NCI-H446 (cell line): Measurements from ENCODE around the gene RHOD.

Experiments used
- DNase-seq, 2 experiments: peaks; one replicate each; lab custom pipeline; 2025; lab: John Stamatoyannopoulos, UW

The RHOD gene, protein sequence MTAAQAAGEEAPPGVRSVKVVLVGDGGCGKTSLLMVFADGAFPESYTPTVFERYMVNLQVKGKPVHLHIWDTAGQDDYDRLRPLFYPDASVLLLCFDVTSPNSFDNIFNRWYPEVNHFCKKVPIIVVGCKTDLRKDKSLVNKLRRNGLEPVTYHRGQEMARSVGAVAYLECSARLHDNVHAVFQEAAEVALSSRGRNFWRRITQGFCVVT

GRCh38 chr11:67056267-67057204, at the start of gene RHOD:
RHOD (plus strand) TSS chr11:67056847; CDS start chr11:67056903, 56 bp downstream.
- DNase-seq, result no peak

DNA sequence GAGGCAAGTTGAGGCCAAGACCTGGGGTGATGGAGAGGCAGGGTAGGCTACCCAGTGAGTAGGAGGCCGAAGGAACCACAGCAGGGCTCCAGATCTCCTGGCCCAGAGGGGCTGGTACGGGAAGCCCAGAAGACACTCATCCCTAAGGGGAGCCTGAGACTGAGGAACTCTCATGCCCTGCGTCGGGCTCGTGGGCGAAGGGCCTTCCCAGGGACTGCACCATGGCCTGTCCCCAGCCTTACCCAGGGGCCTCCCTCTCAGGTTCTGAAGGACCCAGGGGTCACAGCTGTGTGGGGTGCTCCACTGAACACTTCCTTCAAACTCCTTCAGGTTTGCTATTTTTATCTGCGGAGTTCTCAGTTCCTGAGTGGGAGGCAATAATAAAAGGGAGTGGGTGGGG, 49.5 kb upstream of the RHOD start:
- DNase-seq, result no peak

- DNase-seq, result no peak
Measured at GRCh38 chr11:67010296-67010905, 46.2 kb upstream of the RHOD start.

- no peak for DNase-seq
Measured at GRCh38 chr11:67013511-67014045, 43.1 kb upstream of the RHOD start.

GRCh38 chr11:67014343-67014742, 42.3 kb upstream of the RHOD start:
- no peak for DNase-seq

GRCh38 chr11:67015048-67015447, 41.6 kb upstream of the RHOD start:
- no peak for DNase-seq

GRCh38 chr11:67016550-67016949, 40.1 kb upstream of the RHOD start:
- DNase-seq, result no peak

DNA sequence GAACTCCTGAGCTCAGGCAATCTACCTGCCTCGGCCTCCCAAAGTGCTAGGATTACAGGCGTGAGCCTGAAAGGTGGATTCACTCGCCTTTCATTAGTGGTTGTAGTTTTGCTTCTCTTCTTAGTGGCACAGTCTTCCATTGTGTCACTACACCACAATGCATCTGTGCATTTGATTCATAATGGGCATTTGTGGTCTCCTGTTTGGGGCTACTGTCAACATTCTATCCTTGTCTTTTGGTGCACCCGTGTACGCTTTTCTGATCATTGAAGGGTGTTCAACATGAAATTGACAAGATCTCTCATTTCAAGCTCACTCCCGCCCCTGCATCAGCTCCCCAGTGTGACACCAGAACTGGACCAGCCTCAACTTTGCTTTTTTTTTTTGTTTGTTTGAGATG, 35.7 kb upstream of the RHOD start:
- DNase-seq, result no peak

GRCh38 chr11:67022341-67022933, 34.2 kb upstream of the RHOD start:
- peak in 1 of 2 experiments; percentile 59 for DNase-seq

DNA sequence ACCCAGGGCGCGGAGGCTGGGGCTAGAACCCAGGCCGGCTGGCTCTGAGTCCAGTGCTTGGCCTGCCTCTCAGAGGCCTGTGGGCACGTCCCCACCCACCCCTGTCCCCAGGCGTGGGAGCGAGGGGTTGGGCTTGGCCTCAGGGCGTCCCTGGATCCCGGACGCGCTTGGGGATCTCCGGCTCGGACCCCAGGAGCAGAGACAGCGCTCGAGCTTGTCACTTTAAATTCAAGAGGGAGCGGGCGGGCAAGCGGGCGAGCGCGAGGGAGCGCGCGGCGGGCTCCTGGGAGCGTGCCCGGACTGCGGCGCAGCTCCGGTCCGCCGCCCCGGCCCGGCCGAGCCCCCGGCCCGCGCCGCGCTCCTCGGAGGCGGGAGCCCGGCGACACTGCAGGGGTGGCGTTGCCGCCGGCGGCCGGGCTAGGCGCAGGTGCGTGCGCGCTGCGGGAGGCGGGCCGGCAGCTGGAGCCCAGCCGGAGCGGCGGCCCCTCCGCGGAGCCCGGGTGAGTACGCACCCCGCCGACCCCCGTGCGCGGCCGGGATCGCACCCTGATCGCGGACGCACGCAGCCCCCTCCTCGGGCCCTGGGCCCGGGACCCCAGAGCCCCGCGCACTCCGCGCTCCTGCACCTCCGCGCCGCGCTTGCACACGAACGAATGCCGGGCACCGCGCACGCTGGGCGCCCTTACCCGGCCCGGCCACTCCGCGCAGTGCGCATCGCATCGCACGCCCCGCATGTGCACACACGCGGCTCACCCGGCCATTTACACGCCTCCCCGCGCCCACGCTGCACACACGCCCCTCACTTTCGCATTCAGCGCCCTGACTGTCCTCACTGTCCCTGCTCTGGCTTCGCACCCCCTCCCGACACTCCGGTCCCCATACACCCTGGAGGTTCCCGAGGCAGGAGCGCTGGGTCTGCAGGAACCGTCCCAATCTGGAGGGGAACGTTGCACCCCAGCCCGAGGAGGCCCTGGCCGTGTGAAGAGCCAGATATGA, 33.4 kb upstream of the RHOD start, which contains the start of gene SYT12:
Gene SYT12 (plus strand): TSS at position 174 of the 996 bp plus-strand sequence. CDS start 7,011 bp downstream, outside the sequence.
- DNase-seq, result peak in 1 of 2 experiments; percentile 19

GRCh38 chr11:67023957-67024353, 32.7 kb upstream of the RHOD start:
- DNase-seq, result no peak

DNA sequence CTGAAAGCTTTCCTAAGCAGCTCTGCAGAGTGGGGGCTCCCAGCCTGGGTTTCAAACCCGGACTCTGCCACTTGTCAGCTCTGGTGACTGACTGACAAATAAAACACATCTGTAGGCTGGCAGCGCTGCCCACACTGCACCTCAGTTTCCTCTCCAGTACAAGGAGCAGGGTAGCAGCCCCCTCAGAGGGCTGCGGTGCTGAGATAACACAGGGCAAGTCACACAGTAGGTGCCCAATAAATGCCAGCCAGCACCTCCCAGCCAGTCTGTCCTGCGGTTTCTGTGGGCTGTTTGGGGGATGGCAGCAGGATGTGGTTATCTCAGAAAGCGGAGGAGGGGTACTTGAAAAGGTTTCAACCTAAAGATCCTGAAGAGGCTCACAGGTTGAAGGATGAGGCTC, 32.2 kb upstream of the RHOD start:
- no peak for DNase-seq

GRCh38 chr11:67024966-67025365, 31.7 kb upstream of the RHOD start:
- DNase-seq, result no peak

- DNase-seq, result no peak
Measured at GRCh38 chr11:67025750-67026149, 30.9 kb upstream of the RHOD start.

DNA sequence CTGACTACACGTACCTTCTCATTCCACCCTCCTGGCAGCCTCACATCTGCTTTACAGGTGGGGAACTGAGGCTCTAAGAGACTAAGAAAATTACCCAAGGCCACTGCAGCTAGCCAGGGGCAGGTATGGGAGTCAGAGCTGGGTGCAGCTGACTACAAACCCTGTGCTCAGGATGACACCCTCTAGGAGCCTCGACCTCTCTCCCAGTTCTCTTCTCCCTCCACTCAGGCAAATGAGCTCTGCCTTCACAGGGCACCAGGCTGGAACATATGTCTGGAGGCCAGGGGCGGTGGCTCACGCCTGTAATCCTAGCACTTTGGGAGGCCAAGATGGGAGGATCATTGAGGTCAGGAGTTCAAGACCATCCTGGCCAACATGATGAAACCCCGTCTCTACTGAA, 29.7 kb upstream of the RHOD start:
- DNase-seq, result no peak

- no peak for DNase-seq
Measured at GRCh38 chr11:67027483-67027930, 29.1 kb upstream of the RHOD start.

DNA sequence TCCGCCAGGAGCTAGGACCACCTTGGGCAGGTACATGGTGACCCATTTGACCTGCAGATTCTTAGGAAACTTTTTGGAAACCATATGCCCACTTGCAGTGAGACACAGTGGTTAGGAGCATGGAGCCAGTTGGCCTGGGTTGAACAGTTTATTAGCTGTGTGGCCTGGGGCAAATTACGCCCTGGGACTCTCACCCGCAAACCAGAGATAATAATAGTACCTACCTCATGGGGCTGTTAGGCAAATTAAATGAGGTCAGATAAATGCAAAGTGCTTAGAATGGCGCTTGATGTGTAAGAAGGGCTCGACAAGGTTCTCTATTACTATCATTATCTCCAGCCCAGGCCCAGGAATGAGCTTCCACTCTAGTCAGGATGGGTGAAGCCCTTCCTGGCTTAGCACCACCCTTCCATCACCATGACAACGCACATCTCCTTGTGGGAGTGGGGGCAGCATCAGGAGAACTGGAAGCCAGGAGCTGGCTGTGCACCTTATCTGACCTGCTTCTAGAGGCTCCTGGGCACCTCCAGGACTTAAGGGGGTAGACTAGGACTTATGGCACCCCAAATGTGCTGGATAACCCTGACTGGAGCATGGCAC, 28.6 kb upstream of the RHOD start:
- no peak for DNase-seq

DNA sequence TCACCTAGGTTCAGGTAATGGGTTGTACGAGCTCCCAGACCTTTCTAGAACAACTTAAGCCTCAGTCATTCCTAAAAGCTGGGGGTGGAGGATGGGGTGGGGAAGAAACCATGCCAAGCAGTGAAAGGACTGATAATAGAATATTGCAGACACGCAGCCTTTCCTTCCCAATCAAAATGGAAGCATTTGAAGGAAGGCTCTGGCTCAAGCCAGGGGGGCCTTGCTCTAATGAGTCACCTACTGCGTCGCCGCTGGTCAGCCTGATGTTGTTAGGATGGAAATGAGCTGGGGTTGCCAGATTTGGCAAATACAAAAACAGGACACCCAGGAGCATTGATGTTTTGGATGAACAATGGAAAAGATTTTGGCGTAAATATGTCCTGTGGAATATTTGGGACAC, 27.5 kb upstream of the RHOD start:
- DNase-seq, result no peak

DNA sequence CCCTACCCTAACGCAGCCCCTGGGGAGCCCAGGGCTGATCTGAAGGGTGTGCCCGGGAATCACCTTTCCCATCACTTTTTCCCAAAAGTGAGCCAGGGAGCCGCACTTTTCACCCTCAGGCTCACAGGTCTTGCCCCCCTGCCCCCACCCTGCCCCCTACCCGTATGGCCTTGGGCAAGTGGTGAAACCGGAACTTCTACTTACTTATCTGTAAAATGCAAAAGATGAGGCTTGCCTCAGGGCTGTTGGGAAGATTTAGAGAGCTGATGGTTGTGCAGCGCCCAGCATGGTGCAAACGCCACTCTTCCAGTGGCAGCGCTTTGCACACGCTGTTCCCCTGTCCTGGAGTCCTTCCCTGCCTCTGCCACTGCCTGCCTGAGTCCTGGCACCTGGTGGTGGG, 25.7 kb upstream of the RHOD start:
- no peak for DNase-seq
